CD4-positive, alpha-beta T cell (primary cell): ENCODE measurements around the gene TMEM87B. TPM values are rescaled to one million over a fixed set of nuclear protein-coding genes. Genes with fewer than 3 reads are reported as not detected.

Source experiments
- ATAC-seq: fragments of 200-7000 bp; cut with Tn5 transposase; one replicate; pipeline ENCODE4 v1.10.0; 2022; ENCODE audit warnings: mild to moderate bottlenecking; ENCODE audit not compliant: poor library complexity
- CTCF ChIA-PET: fragments of 350-600 bp; sonication (Branson Sonifier 250); formaldehyde crosslinking; loops from one replicate; lab custom pipeline; 2021; ENCODE audit warnings: antibody characterized with exemption, inconsistent platforms; lab: Charles Lee
- POLR2A ChIA-PET: fragments of 350-600 bp; sonication (Branson Sonifier 250); formaldehyde crosslinking; loops from one replicate; lab custom pipeline; 2021; ENCODE audit warnings: antibody characterized with exemption, inconsistent platforms; lab: Charles Lee
- DNase-seq, 14 experiments: peaks; one replicate each; pipeline ENCODE4 v3.0.0-alpha.2; 2013 to 2020; ENCODE audit warnings: mixed read lengths in 2 of 14
- H3K27ac ChIP-seq, 2 donors: one replicate each; pipeline versions ENCODE4 v1.5.1 to v1.7.0; 2013; ENCODE audit warnings: low read length in 2 of 2, low read depth in 1 of 2, mild to moderate bottlenecking in 1 of 2
- H3K27me3 ChIP-seq, 2 experiments: 1 replicate in 1 of 2; 2 replicates in 1 of 2; pipeline versions ENCODE4 v1.6.1 to v1.7.0; 2013; ENCODE audit warnings: low read length in 2 of 2, control low read depth in 1 of 2, mild to moderate bottlenecking in 1 of 2, moderate library complexity in 1 of 2; ENCODE audit not compliant: insufficient read depth in 2 of 2, control insufficient read depth in 1 of 2
- H3K36me3 ChIP-seq: one replicate; pipeline ENCODE4 v1.6.1; 2013; ENCODE audit warnings: low read length, control low read depth; ENCODE audit not compliant: insufficient read depth
- H3K4me1 ChIP-seq: one replicate; pipeline ENCODE4 v1.6.1; 2013; ENCODE audit warnings: low read length, control low read depth; ENCODE audit not compliant: insufficient read depth
- H3K4me3 ChIP-seq: one replicate; pipeline ENCODE4 v1.5.1; 2013; ENCODE audit warnings: mild to moderate bottlenecking, low read length, moderate library complexity
- H3K9me3 ChIP-seq, 2 experiments: 1 replicate in 1 of 2; 2 replicates in 1 of 2; pipeline versions ENCODE4 v1.6.1 to v1.7.0; 2013; ENCODE audit warnings: low read length in 2 of 2, mild to moderate bottlenecking in 2 of 2, control low read depth in 1 of 2, moderate library complexity in 1 of 2; ENCODE audit not compliant: control insufficient read depth in 1 of 2, insufficient read depth in 1 of 2
- H3K27ac Mint-ChIP-seq: one replicate; pipeline ENCODE4 v1.8.0; 2020; ENCODE audit warnings: mixed read lengths
- H3K27me3 Mint-ChIP-seq: one replicate; pipeline ENCODE4 v1.8.0; 2021; ENCODE audit warnings: mixed read lengths
- H3K36me3 Mint-ChIP-seq: one replicate; pipeline ENCODE4 v1.8.0; 2021; ENCODE audit warnings: low read depth, mixed read lengths
- H3K4me1 Mint-ChIP-seq: one replicate; pipeline ENCODE4 v1.8.0; 2021; ENCODE audit warnings: low read depth, mixed read lengths
- H3K4me3 Mint-ChIP-seq: one replicate; pipeline ENCODE4 v1.8.0; 2020; ENCODE audit warnings: mild to moderate bottlenecking, mixed read lengths
- H3K9me3 Mint-ChIP-seq: one replicate; pipeline ENCODE4 v1.8.0; 2020; ENCODE audit warnings: mixed read lengths
- intact Hi-C, 2 experiments: fragments of 100-400 bp; cut with DNase I in 1 of 2; cut with micrococcal nuclease in 1 of 2; formaldehyde crosslinking; loops; one replicate each; pipeline versions ENCODE4 v1.15.1 to v1.9.0; 2023 to 2025; cut with DNase I, micrococcal nuclease
- total RNA-seq, 174 experiments: library from RNA in 2 of 174; stranded (reverse) in 2 of 174; gene quantifications; one replicate each; pipeline ENCODE4 v1.2.3 and lab custom pipeline; 2021 to 2026
- TF ChIP-seq, protein P1 (sequence below): fragments of 200-600 bp; IDR thresholded peaks from one replicate; pipeline ENCODE4 v1.8.0; 2022; ENCODE audit warnings: antibody characterized with exemption, mild to moderate bottlenecking

TMEM87B gene
- total RNA-seq, 2 experiments from 2014 or later, result 8.9 to 12.1 TPM

DNA sequence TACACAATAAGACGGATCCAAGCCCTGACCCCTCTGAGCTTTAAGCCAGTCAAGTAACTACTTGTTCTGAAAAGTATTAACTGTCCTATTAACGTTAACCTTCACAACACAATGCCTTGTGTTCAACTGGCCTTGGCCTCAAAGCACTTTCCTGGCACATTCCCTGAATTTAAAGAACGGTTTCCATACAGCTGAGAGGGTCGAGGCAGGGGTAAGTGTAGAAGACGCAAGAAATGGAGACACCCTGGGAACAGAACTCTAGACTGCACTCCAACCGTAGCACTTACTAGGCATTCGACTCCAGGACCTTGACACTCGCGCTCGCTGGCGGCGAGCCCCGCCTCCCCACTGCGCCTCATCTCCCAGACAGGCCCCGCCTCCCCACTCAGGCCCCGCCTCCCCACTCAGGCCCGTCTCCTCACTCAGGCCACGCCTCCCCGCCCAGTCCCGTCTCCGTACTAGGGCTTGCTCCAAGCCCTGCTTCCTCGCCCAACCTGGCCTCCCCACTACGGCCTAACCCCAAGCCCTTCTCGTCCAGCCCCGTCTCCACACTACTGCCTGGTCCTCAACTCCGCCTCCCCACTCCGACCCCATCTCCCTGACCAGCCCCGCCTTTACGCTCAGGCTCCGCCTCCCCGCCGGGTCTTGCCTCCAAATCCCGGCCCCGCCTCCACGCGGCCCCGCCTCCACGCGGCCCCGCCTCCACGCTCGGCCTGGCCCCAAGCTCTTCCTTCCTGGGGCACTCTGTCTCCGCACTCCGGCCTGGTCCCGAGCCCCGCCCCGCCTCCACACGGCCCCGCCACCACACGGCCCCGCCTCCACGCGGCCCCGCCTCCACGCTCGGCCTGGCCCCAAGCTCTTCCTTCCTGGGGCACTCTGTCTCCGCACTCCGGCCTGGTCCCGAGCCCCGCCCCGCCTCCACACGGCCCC is 887 bp upstream of the TMEM87B start:
- CTCF ChIA-PET, result interaction anchor here (1.4 kb wide), 1 partner anchor 427 kb away, joined by 3 read pairs; no protein-coding TSS in a partner anchor
- Mint-ChIP-seq H3K4me1 (peaks cover 38% of the 10 kb centered on the region), H3K9me3 (no peaks in the 10 kb centered on the region), H3K4me3 (peak overlapping the region; percentile 93), H3K27ac (peak overlapping the region; percentile 89), H3K36me3 (peaks cover 15% of the 10 kb centered on the region), H3K27me3 (no peaks in the 10 kb centered on the region)
- Histone ChIP-seq H3K27me3 (no peaks in the 10 kb centered on the region), H3K4me3 (peak overlapping the region; percentile 75), H3K9me3 (no peaks in the 10 kb centered on the region), H3K4me1 (peaks cover 32% of the 10 kb centered on the region), H3K27ac (peak overlapping the region; percentile 75 to 87), H3K36me3 (peaks cover 6% of the 10 kb centered on the region)
- intact Hi-C loops, result loop anchor here (5.0 to 10.0 kb wide), 5 partner anchors 131 to 1377 kb away; partner anchors contain the start of genes BUB1 (in 1 of the 2), CHCHD5 (in 1 of the 2) and CKAP2L (in 1 of the 2)
- POLR2A ChIA-PET, result interaction anchor here (0.6 to 1.9 kb wide), 13 partner anchors 10 to 933 kb away, joined by 3 to 15 read pairs (median 6); partner anchors contain the start of genes ANAPC1, BCL2L11, CHCHD5 and SLC20A1
- ATAC-seq (peak; percentile 65), DNase-seq (peak; percentile 94 to 99 (median 98))
- TF ChIP-seq, protein P1, sequence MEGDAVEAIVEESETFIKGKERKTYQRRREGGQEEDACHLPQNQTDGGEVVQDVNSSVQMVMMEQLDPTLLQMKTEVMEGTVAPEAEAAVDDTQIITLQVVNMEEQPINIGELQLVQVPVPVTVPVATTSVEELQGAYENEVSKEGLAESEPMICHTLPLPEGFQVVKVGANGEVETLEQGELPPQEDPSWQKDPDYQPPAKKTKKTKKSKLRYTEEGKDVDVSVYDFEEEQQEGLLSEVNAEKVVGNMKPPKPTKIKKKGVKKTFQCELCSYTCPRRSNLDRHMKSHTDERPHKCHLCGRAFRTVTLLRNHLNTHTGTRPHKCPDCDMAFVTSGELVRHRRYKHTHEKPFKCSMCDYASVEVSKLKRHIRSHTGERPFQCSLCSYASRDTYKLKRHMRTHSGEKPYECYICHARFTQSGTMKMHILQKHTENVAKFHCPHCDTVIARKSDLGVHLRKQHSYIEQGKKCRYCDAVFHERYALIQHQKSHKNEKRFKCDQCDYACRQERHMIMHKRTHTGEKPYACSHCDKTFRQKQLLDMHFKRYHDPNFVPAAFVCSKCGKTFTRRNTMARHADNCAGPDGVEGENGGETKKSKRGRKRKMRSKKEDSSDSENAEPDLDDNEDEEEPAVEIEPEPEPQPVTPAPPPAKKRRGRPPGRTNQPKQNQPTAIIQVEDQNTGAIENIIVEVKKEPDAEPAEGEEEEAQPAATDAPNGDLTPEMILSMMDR, result no peak

DNA sequence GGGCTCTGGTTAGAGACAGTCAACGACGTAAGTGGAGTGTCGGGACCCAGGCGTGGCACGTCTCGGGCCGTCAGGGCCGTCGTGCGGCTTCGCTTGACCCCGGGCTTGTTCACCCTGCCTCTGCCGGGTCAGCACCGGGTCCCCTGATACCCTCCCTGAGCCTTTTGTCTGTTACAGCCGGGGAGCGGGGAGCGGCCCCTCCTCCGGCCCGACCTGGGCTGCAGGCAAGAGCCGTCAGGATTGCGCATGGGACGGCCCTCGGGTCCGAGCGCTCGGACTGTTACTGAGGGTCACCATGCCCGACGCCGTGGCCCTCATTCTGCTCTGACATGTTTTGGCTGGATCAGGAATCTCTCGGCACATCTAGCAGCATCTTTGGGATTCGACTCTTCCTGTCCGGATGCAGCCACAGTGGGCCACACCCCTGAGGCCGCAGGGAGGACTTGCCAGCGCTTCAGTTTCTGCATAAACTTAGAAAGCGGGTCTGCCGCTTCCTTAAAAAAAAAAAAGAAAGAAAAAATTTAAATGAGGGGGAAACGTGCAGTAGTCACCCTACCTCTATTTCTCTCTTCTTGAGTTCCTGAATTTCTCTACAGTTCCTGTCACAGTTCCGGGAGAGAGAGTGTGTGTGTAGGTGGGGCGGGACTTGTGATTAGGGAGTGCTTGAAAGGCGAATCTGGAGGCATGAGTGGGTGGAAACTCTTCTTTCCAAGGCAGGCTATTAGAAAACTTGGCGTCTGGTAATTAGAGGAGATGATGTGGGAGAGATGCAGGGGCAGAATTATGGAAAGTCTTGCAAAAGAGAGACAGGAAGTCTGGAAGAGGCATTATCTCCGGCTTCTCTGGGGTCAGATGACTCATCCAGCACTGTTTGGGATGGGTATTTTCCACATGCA is 909 bp downstream of the TMEM87B start:
- POLR2A ChIA-PET, result interaction anchor here (1.0 to 1.9 kb wide), 8 partner anchors 8 to 221 kb away, joined by 3 to 15 read pairs (median 7); partner anchors contain the start of genes ANAPC1 and ZC3H8
- Mint-ChIP-seq H3K9me3 (no peaks in the 10 kb centered on the region), H3K36me3 (peaks cover 22% of the 10 kb centered on the region), H3K4me3 (peak overlapping the region; percentile 94), H3K4me1 (peaks cover 43% of the 10 kb centered on the region), H3K27me3 (no peaks in the 10 kb centered on the region), H3K27ac (peak overlapping the region; percentile 89)
- ATAC-seq, result no peak
- peak overlapping the region; percentile 77 to 85 for H3K27ac ChIP-seq
- DNase-seq, result peak in 10 of 14 experiments; percentile 5 to 64 (median 16)
- H3K27me3 ChIP-seq, result no peaks in the 10 kb centered on the region
- intact Hi-C loops, result loop anchor here (5.0 to 10.0 kb wide), 7 partner anchors 129 to 709 kb away; partner anchors contain the start of genes CHCHD5 (in 1 of the 2), CKAP2L (in 1 of the 2) and ZC3H8 (in 1 of the 2)
- peaks cover 15% of the 10 kb centered on the region for H3K36me3 ChIP-seq
- H3K9me3 ChIP-seq, result no peaks in the 10 kb centered on the region
- H3K4me1 ChIP-seq, result peaks cover 35% of the 10 kb centered on the region
- CTCF ChIA-PET, result no interaction called here
- TF ChIP-seq, protein P1, result no peak
- peak overlapping the region; percentile 93 for H3K4me3 ChIP-seq

DNA sequence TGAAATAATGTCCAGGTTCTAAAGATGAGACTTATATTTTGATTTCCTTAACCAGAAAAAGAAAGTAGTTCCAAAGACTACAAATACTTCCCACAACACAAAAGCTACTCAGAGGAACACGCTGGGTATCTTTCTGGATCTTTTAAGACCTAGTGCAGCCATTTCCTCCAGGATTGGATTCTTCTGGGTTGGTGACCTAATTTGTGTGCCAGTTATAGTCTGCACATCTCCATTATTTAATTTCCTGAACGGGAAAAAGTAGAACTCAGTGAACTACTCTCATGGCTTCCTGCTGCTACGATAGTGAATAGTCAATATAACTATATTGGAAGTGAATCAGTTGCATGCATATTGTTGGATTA is 1.5 kb downstream of the TMEM87B start:
- peak overlapping the region; percentile 93 for H3K4me3 ChIP-seq
- intact Hi-C loops, result loop anchor here (5.0 to 10.0 kb wide), 7 partner anchors 128 to 708 kb away; partner anchors contain the start of genes CHCHD5 (in 1 of the 2), CKAP2L (in 1 of the 2) and ZC3H8 (in 1 of the 2)
- Mint-ChIP-seq H3K4me3 (peak overlapping the region; percentile 94), H3K4me1 (peaks cover 46% of the 10 kb centered on the region), H3K27me3 (no peaks in the 10 kb centered on the region), H3K27ac (peak overlapping the region; percentile 72), H3K9me3 (no peaks in the 10 kb centered on the region), H3K36me3 (peaks cover 28% of the 10 kb centered on the region)
- peaks cover 21% of the 10 kb centered on the region for H3K36me3 ChIP-seq
- H3K9me3 ChIP-seq, result no peaks in the 10 kb centered on the region
- POLR2A ChIA-PET, result no interaction called here
- ATAC-seq (no peak), DNase-seq (no peak)
- CTCF ChIA-PET, result no interaction called here
- TF ChIP-seq, protein P1, result no peak
- H3K27me3 ChIP-seq, result no peaks in the 10 kb centered on the region
- H3K4me1 ChIP-seq, result peaks cover 35% of the 10 kb centered on the region
- H3K27ac ChIP-seq, result no peak overlapping the region
